HG03558 (cell line): Measurements from ENCODE around the gene AFMID.
"Not testable (repeated sequence)": the region's sequence is repeated elsewhere in the genome, so short reads cannot be mapped to it uniquely, and the experiment has no call there.

Experiments used
- ATAC-seq: cut with Tn5 transposase; IDR thresholded peaks from one replicate; pipeline ENCODE4 v1.9.1; 2021; ENCODE audit warnings: moderate number of reproducible peaks; ENCODE audit not compliant: unreplicated experiment; ENCODE audit errors: extremely low read depth

AFMID gene

GRCh38 chr17:78234261-78234865 is 47.2 kb downstream of the AFMID start:
- ATAC-seq: no peak

DNA sequence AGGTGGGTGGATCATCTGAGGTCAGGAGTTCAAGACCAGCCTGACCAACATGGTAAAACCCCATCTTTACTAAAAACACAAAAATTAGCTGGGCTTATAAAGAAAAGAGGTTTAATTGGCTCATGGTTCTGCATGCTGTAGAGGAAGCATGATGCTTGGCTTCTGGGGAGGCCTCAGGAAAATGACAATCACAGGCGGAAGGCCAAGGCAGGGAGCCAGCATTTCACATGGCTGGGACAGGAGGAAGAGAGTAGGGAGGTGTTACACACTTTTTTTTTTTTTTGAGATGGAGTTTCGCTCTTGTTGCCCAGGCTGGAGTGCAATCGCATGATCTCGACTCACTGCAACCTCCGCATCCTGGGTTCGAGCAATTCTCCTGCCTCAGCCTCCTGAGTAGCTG is 47.9 kb downstream of the AFMID start:
- not testable (repeated sequence) for ATAC-seq

GRCh38 chr17:78235885-78236284 is 48.7 kb downstream of the AFMID start:
- no peak for ATAC-seq

- ATAC-seq: no peak
Measured at GRCh38 chr17:78236362-78237127, 49.4 kb downstream of the AFMID start.

GRCh38 chr17:78237401-78238012 is 50.3 kb downstream of the AFMID start:
- ATAC-seq: no peak

DNA sequence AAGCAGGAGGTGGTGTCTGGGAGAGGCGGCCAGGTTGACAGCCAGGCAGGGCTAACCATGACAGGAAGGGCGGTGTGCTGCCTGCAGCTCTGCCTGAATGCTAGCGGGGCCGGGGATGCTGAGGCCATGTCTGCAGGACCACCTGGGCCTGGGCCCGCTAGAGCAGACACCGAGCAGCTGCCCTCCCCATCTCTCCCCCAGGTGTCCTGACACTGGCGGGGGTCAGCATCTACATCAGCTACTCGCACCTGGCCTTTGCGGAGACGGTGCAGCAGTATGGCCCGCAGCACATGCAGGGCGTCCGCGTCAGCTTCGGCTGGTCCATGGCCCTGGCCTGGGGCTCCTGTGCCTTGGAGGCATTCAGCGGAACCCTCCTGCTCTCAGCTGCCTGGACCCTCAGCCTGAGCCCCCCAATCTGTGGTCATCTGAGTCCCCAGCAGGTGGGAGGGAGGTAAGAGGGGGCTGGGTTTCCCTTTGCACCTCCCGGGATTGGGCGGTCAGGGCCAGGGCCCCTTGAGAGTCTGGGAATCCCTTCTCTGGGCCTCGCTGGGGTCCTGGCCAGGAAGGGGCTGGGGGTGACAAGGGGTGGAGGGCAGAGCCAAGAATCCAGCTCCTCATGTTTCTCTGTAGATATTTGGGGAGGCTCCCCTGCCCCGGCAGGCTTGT is 51.8 kb downstream of the AFMID start:
- no peak for ATAC-seq

DNA sequence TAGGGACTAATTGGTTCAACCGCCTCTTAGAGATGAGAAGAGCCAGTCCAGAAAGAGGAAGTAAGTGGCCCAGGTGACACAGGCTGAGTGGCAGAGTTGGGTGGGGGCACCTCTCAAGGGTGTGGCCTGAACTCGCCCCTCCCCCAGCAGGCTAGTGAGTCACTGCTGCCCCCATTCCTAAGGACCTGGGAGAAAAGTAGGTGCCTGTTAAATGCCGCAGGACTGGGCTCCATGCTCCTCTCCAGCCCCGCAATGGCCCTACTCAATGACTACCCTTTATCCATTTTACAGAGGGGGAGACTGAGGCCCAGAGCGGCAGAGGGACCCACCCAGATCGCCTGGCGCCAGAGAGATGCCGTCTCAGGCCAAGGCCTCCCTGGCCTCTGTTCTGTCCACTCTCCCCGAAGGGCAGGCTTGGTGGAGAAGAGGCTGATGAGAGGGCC is 52.3 kb downstream of the AFMID start:
- ATAC-seq: no peak

DNA sequence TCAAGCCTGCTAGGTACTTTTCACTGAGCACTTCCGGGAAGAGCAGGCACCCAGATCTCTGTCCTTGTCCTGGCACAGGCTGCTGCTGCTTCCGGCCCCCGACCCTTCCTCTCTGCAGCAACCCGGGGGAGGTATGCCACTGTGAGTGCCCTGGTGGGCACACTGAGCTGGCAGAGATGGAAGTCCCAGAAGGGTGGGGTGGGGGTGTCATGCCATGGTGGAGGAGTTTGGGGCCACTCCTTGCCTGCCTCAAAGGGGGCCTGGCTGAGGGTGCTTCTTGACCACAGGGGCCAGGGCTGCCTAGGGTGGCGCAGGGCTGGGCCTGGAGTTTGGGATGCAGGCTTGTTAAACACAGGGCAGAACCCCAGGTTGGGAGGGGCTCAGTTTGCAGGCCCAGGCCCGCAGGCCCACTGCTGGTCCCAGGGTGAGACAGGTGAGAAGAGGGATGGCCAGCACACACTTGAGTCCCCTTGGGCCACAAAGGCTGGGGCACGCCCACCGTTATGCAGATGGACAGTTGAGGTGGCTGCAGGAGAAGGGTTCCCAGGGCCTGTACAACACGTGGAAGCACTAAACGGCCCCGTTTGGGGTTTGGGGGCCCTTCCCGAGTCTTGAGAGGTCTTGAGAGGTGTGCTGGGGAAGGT is 53.0 kb downstream of the AFMID start:
- no peak for ATAC-seq

DNA sequence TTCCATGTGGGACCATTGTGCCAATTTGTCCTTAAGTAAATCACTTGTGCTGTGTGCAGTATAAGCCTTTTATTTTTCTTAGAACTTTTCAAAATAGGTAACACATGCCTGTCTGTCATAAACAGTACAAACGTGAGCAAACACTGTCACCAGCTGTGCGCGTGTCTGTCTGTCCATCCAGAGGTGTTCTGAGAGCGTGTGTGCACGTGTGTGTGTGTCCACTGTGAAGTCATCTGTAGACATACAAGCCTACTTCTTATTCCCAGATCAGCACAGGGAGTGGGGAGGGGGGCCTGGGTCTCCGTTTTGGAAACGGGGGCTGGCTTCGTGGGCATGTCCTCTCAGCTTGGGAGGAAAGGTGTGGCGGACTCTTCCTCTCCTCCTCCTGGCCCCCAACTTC is 53.7 kb downstream of the AFMID start:
- ATAC-seq: no peak

- no peak for ATAC-seq
Measured at GRCh38 chr17:78241277-78242023, 54.3 kb downstream of the AFMID start.

DNA sequence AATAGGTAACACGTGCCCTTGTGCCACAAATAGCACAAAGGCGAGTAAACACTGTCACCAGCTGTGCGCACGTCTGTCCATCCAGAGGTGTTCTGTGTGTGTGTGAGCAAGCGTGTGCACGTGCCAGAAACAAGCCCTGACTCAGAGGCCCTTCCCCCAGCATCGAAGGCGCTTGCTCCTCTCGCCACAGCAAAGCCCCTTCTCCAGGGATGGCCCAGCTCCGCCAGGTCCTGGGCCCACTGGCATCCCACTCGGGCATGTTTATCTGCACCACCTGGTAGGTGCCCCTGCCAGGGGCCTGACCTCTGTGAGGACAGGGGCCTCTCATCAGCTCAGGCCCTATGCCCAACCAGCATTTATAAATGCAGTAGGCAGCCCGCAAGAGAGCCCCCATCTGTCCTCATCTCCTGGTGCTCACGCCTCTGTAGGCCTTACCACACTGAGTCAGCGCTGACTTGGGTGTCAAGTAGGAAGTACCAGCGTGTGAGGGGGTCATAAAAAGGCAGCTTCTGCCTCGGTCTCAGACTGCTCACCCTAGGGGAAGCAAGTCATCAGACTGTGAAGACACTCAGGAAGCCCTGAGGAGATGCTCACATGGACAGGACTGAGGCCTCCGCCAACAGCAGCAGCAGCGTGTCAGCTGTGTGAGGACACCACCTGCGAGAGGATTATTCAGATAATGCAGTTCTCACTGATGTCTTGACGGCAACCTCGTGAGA is 55.0 kb downstream of the AFMID start:
- peak; percentile 53 for ATAC-seq

- ATAC-seq: no peak
Measured at GRCh38 chr17:78247304-78247703, 60.1 kb downstream of the AFMID start.

- ATAC-seq: no peak
Measured at GRCh38 chr17:78248051-78248914, 61.1 kb downstream of the AFMID start.

DNA sequence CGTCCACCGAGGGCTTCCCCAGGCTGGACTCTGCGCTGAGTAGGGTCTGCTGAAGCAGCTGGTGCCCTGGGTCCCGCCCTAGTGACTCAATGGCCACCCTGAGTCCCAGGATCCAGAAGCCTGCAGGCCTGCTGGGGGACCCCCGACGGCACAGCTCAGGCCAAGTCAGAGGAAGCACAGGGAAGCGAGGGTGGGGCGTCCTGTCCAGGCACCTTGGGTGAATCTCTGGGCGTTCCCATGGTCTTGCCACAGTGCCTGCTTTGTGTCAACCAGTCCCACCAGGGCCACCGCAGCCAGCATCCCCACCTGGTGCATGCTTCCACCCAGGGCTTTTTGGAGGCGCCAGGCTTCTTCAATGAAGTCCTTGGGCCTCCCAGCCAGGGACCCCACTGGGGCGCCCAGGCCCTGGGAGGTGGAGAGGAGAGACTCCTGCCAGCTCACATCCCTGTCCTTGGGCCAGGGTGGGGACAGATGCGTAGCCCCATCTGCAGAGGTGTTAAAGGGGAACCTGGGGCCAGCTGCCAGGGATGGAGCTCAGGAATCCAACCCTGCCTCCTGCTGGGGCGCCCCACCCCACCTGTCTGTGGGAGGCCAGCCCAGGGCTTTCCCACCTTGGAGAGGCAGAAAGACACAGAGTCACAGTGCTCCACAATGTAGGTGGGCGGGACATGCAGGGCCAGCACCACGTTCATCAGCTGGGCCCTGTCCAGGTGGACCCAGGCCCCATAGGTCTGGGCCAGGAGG is 62.1 kb downstream of the AFMID start:
- no peak for ATAC-seq

DNA sequence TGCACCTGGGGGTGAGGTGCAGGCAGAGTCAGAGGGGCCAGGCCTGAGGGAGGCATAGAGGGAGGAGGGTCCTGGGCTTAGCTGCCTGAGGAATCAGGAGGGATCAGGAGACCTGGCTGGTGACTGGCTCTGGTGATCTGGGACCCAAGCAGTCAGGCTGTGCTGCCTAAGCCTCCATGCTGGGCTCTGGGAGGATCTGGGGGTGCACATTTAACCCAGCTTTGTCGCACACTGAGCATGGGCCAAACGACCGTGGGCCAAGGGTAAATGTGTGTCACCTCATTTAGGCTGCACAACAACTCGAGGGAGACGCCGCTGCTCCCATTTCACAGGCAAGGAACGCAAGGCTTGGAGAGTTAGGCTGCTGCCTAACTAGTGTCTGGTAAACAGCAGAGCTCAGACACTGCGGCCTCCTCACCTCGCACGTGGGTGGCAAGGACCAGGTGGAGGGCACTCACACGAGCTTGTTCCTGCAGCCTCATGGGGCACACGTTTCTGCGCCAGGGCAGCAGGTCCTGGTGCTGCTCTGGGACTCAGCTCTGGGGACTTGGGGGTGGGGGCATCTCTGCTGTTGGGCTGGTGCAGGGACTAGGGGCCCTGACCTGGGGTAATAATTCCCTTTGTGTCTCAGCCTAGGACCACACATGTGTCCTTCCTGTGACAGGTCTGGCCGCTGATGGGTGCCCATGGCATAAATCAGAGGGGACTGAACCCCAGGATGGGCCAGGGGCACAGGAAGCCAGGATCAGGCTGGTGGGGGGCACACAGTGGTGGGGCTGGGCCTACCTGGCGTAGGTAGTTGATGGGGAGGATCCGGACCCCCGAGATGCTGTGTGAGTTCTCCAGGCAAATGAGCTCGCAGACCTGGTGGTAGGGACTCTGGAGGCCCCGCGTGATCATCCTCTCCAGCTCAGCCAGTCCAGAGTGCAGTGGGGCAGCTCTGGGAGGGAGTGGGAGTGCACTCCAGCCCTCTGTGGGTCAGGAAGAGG is 63.0 kb downstream of the AFMID start:
- ATAC-seq: no peak
